H9 (cell line): ENCODE measurements around the gene ASB16. TPM values are rescaled to one million over a fixed set of nuclear protein-coding genes. Genes with fewer than 3 reads are reported as not detected.

Experiments used
- DNase-seq: peaks from one replicate; pipeline ENCODE4 v3.0.0-alpha.2; 2017
- H2AFZ ChIP-seq: one replicate; pipeline ENCODE4 v1.6.1; 2013; ENCODE audit warnings: mild to moderate bottlenecking, low read length, control low read depth, moderate library complexity
- H2AK5ac ChIP-seq: 2 replicates; pipeline ENCODE4 v1.6.1; 2013; ENCODE audit warnings: low read length, control low read depth, mixed read lengths; ENCODE audit not compliant: insufficient read length
- H2BK120ac ChIP-seq: one replicate; pipeline ENCODE4 v1.6.1; 2013; ENCODE audit warnings: low read depth, mild to moderate bottlenecking, low read length, control low read depth, inconsistent platforms; ENCODE audit not compliant: poor library complexity, severe bottlenecking
- H2BK12ac ChIP-seq: 2 replicates; pipeline ENCODE4 v1.6.1; 2013; ENCODE audit warnings: low read length, control low read depth, mixed read lengths, low read depth; ENCODE audit not compliant: insufficient read length
- H2BK15ac ChIP-seq: 2 replicates; pipeline ENCODE4 v1.6.1; 2013; ENCODE audit warnings: low read depth, low read length, control low read depth
- H2BK20ac ChIP-seq: one replicate; pipeline ENCODE4 v1.6.1; 2013; ENCODE audit warnings: low read depth, mild to moderate bottlenecking, low read length, control low read depth, inconsistent platforms; ENCODE audit not compliant: poor library complexity, severe bottlenecking
- H2BK5ac ChIP-seq: 2 replicates; pipeline ENCODE4 v1.6.1; 2013; ENCODE audit warnings: low read length, control low read depth, mixed read lengths; ENCODE audit not compliant: insufficient read length
- H3K14ac ChIP-seq: 2 replicates; pipeline ENCODE4 v1.6.1; 2013; ENCODE audit warnings: low read length, control low read depth; ENCODE audit not compliant: insufficient read depth
- H3K18ac ChIP-seq: 2 replicates; pipeline ENCODE4 v1.6.1; 2013; ENCODE audit warnings: low read depth, mild to moderate bottlenecking, mixed read lengths, low read length, control low read depth; ENCODE audit not compliant: insufficient read length
- H3K23ac ChIP-seq: 2 replicates; pipeline ENCODE4 v1.6.1; 2013; ENCODE audit warnings: low read length, control low read depth, mixed read lengths, low read depth; ENCODE audit not compliant: insufficient read length
- H3K23me2 ChIP-seq: 2 replicates; pipeline ENCODE4 v1.6.1; 2013; ENCODE audit warnings: low read depth, mild to moderate bottlenecking, mixed read lengths, low read length, control low read depth; ENCODE audit not compliant: insufficient read length, poor library complexity, severe bottlenecking
- H3K27ac ChIP-seq: 2 replicates; pipeline ENCODE4 v1.5.1; 2013; ENCODE audit warnings: low read length, control low read depth, mixed read lengths, low read depth; ENCODE audit not compliant: insufficient read length
- H3K27me3 ChIP-seq: 2 replicates; pipeline ENCODE4 v1.6.1; 2013; ENCODE audit warnings: low read length, control low read depth, inconsistent platforms; ENCODE audit not compliant: insufficient read depth
- H3K4ac ChIP-seq: 2 replicates; pipeline ENCODE4 v1.6.1; 2013; ENCODE audit warnings: low read depth, mild to moderate bottlenecking, control low read depth, inconsistent platforms, low read length, moderate library complexity
- H3K4me1 ChIP-seq: 2 replicates; pipeline ENCODE4 v1.6.1; 2013; ENCODE audit warnings: low read length, control low read depth, inconsistent platforms; ENCODE audit not compliant: insufficient read depth
- H3K4me2 ChIP-seq: 2 replicates; pipeline ENCODE4 v1.6.1; 2013; ENCODE audit warnings: low read length, control low read depth, mixed read lengths; ENCODE audit not compliant: insufficient read length, insufficient read depth
- H3K56ac ChIP-seq: 2 replicates; pipeline ENCODE4 v1.6.1; 2013; ENCODE audit warnings: low read depth, mild to moderate bottlenecking, mixed read lengths, low read length, control low read depth; ENCODE audit not compliant: insufficient read length
- H3K79me1 ChIP-seq: 2 replicates; pipeline ENCODE4 v1.6.1; 2013; ENCODE audit warnings: low read depth, mild to moderate bottlenecking, moderate library complexity, low read length, control low read depth, inconsistent platforms; ENCODE audit not compliant: insufficient read depth, poor library complexity, severe bottlenecking
- H3K79me2 ChIP-seq: 2 replicates; pipeline ENCODE4 v1.6.1; 2013; ENCODE audit warnings: low read length, control low read depth, inconsistent platforms; ENCODE audit not compliant: insufficient read depth
- H3K9ac ChIP-seq: 2 replicates; pipeline ENCODE4 v1.6.1; 2013; ENCODE audit warnings: low read length, control low read depth, mixed read lengths; ENCODE audit not compliant: insufficient read length; ENCODE audit errors: extremely low read depth
- H3K9me3 ChIP-seq: one replicate; pipeline ENCODE4 v1.6.1; 2013; ENCODE audit warnings: low read depth, low read length, inconsistent platforms; ENCODE audit not compliant: control insufficient read depth
- H3T11ph ChIP-seq: one replicate; pipeline ENCODE4 v1.6.1; 2013; ENCODE audit warnings: mild to moderate bottlenecking, low read length, control low read depth, inconsistent platforms
- H4K20me1 ChIP-seq: one replicate; pipeline ENCODE4 v1.6.1; 2013; ENCODE audit not compliant: control insufficient read depth, insufficient read length, insufficient read depth
- H4K5ac ChIP-seq: 2 replicates; pipeline ENCODE4 v1.6.1; 2013; ENCODE audit warnings: low read depth, mild to moderate bottlenecking, mixed read lengths, low read length, control low read depth; ENCODE audit not compliant: insufficient read length
- H4K8ac ChIP-seq: replicated peaks from 2 replicates; pipeline ENCODE4 v1.6.1; 2013; ENCODE audit warnings: low read length, control low read depth, mixed read lengths, low read depth; ENCODE audit not compliant: insufficient read length
- H4K91ac ChIP-seq: 2 replicates; pipeline ENCODE4 v1.6.1; 2013; ENCODE audit warnings: low read depth, mild to moderate bottlenecking, moderate library complexity, mixed read lengths, low read length, control low read depth; ENCODE audit not compliant: insufficient read length
- H3K27ac Mint-ChIP-seq, 3 experiments: 2 replicates in 2 of 3; 3 replicates in 1 of 3; pipeline ENCODE4 v1.8.0; 2020 to 2021; ENCODE audit warnings: mixed read lengths in 3 of 3, mild to moderate bottlenecking in 1 of 3, moderate library complexity in 1 of 3
- H3K27me3 Mint-ChIP-seq: 2 replicates; pipeline ENCODE4 v1.8.0; 2021; ENCODE audit warnings: low read depth, mild to moderate bottlenecking, moderate library complexity, mixed read lengths
- H3K36me3 Mint-ChIP-seq, 3 experiments: 2 replicates in 2 of 3; 3 replicates in 1 of 3; pipeline ENCODE4 v1.8.0; 2020 to 2021; ENCODE audit warnings: low read depth in 3 of 3, mixed read lengths in 3 of 3; ENCODE audit not compliant: insufficient read depth in 1 of 3
- H3K4me1 Mint-ChIP-seq, 2 experiments: 2 replicates each; pipeline ENCODE4 v1.8.0; 2020; ENCODE audit warnings: mixed read lengths in 2 of 2
- H3K4me3 Mint-ChIP-seq, 2 experiments: 2 replicates in 1 of 2; 3 replicates in 1 of 2; pipeline ENCODE4 v1.8.0; 2020 to 2021; ENCODE audit warnings: mild to moderate bottlenecking in 2 of 2, mixed read lengths in 2 of 2, moderate library complexity in 1 of 2
- H3K9me3 Mint-ChIP-seq, 2 experiments: 2 replicates in 1 of 2; 3 replicates in 1 of 2; pipeline ENCODE4 v1.8.0; 2020; ENCODE audit warnings: mild to moderate bottlenecking in 2 of 2, mixed read lengths in 2 of 2, moderate library complexity in 1 of 2
- CTCF ChIP-seq: fragments of 200-600 bp; sonication (generic); conservative IDR thresholded peaks from 3 replicates; pipeline ENCODE4 v1.8.0; 2021; ENCODE audit warnings: antibody characterized with exemption, mild to moderate bottlenecking
- WGBS: extraction: QIAGEN DNeasy Blood & Tissue Kit; methylation state at CpG from one replicate; pipeline ENCODE4 v1.1.7; 2013; ENCODE audit warnings: missing lambda C conversion rate, low lambda C conversion rate, mixed read lengths; ENCODE audit not compliant: insufficient read length; ENCODE audit errors: extremely low coverage; 5-methylcytosine and 5-hydroxymethylcytosine counted together
- total RNA-seq: library from RNA; stranded (reverse); gene quantifications from 2 replicates; pipeline ENCODE4 v1.2.1, GENCODE V29; 2021

The ASB16 gene
- total RNA-seq, 1 experiment from 2014 or later, result 0.90 TPM

- H3K27ac Mint-ChIP-seq, result peak overlapping the region; percentile 97 to 99 (median 98)
These were observed 16.8 kb downstream of the ASB16 start for GRCh38 chr17:44187131-44187899.

More at GRCh38 chr17:44187131-44187899, 16.8 kb downstream of the ASB16 start:
- no peak for TF ChIP-seq CTCF
- Histone ChIP-seq H3K56ac (no peak overlapping the region), H2BK20ac (no peak overlapping the region), H2BK15ac (no peak overlapping the region), H3K9me3 (no peaks in the 10 kb centered on the region), H2BK12ac (no peak overlapping the region), H2AK5ac (no peak overlapping the region), H4K20me1 (no peaks in the 10 kb centered on the region), H2BK5ac (no peak overlapping the region), H3K4ac (no peak overlapping the region), H3K4me1 (no peaks in the 10 kb centered on the region), H2AFZ (no peak overlapping the region), H3K79me2 (peaks cover 8% of the 10 kb centered on the region; the same call in 1 of the 2 replicates), H4K8ac (no peak overlapping the region), H3K23me2 (no peaks in the 10 kb centered on the region), H3K18ac (peak overlapping the region; percentile 97), H3K23ac (no peak overlapping the region), H4K5ac (no peak overlapping the region), H3K14ac (peak overlapping the region; percentile 94), H4K91ac (no peak overlapping the region), H3K27me3 (no peaks in the 10 kb centered on the region), H3K4me2 (peak overlapping the region; percentile 67), H3K27ac (no peak overlapping the region), H3K9ac (peak overlapping the region; percentile 91), H2BK120ac (no peak overlapping the region), H3T11ph (no peak overlapping the region), H3K79me1 (peaks cover 3% of the 10 kb centered on the region)
- Mint-ChIP-seq H3K36me3 (peaks cover 11 to 41% (median 25%) of the 10 kb centered on the region in 3 experiments), H3K27me3 (no peaks in the 10 kb centered on the region; the same call in 1 of the 2 replicates), H3K4me1 (peaks cover 12 to 37% of the 10 kb centered on the region in 2 experiments), H3K9me3 (peaks cover 0 to 3% of the 10 kb centered on the region in 2 experiments; a peak in 2 of 5 replicates), H3K4me3 (peak overlapping the region; percentile 95 to 99)
- no CpG with 5 or more reads among the region's 32 CpGs for WGBS
- no peak for DNase-seq
